ENCODE measurements around the gene FAM174C. TPM values are rescaled to one million over a fixed set of nuclear protein-coding genes. Genes with fewer than 3 reads are reported as not detected.
A peak's percentile ranks its signal among the peaks of the same experiment; 100 is the strongest.

Gene FAM174C
- total and polyA plus RNA-seq, 11 donors = 11.6 to 56.4 (median 23.8) TPM

DNA sequence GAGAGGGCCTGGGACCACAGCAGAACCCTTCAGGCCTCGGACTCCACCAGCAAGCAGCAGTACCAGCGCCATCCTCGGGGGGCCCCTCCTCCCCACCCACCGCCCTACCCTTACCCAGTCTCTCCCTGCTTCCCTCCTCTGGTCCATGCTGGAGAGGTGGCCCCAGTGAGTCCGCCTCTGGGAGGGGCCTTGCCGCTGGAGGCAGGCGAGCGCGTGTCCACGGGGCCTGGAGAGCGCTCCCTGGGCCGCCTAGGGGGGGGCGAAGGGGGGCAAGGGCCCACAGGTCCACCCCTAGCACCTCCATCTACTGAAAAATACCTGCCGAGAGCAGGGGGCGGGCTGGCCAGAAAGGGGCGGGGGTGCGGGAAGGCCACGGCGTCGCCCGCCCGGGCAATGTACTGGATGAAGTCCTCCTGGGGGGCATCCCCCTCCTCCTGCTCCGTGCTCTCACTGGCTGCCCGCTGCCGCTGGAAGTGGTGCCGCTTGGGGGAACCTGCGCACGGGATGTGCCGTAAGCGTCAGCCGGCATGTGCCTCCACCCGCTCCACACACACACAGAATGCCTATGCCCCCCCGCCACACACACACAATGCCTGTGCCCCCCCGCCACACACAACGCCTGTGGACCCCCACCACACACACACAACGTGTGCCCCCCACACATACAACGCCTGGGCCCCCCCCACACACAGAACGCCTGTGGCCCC is 44.4 kb upstream of the FAM174C start:
- 80 to 93% (median 84%) methylated on average over 17 to 38 of the region's 38 CpGs for WGBS, 4 donors
- H3K4me3 ChIP-seq = no peak overlapping the region
- H3K27me3 ChIP-seq = no peaks in the 10 kb centered on the region
- ATAC-seq (no peak), DNase-seq (no peak)
- no peaks in the 10 kb centered on the region for H3K9me3 ChIP-seq
- TF ChIP-seq, protein P1, sequence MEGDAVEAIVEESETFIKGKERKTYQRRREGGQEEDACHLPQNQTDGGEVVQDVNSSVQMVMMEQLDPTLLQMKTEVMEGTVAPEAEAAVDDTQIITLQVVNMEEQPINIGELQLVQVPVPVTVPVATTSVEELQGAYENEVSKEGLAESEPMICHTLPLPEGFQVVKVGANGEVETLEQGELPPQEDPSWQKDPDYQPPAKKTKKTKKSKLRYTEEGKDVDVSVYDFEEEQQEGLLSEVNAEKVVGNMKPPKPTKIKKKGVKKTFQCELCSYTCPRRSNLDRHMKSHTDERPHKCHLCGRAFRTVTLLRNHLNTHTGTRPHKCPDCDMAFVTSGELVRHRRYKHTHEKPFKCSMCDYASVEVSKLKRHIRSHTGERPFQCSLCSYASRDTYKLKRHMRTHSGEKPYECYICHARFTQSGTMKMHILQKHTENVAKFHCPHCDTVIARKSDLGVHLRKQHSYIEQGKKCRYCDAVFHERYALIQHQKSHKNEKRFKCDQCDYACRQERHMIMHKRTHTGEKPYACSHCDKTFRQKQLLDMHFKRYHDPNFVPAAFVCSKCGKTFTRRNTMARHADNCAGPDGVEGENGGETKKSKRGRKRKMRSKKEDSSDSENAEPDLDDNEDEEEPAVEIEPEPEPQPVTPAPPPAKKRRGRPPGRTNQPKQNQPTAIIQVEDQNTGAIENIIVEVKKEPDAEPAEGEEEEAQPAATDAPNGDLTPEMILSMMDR (IDR thresholded peaks at IDR 0.05) = no peak
- no peak for TF ChIP-seq POLR2A (IDR thresholded peaks at IDR 0.05)
- peaks cover 0 to 27% (median 22%) of the 10 kb centered on the region in 9 donors for H3K36me3 ChIP-seq
- intact Hi-C loops (cut with DNase I) = no loop called here
- H3K27ac ChIP-seq = no peak overlapping the region
- peaks cover 0 to 22% (median 13%) of the 10 kb centered on the region in 12 donors for H3K4me1 ChIP-seq

DNA sequence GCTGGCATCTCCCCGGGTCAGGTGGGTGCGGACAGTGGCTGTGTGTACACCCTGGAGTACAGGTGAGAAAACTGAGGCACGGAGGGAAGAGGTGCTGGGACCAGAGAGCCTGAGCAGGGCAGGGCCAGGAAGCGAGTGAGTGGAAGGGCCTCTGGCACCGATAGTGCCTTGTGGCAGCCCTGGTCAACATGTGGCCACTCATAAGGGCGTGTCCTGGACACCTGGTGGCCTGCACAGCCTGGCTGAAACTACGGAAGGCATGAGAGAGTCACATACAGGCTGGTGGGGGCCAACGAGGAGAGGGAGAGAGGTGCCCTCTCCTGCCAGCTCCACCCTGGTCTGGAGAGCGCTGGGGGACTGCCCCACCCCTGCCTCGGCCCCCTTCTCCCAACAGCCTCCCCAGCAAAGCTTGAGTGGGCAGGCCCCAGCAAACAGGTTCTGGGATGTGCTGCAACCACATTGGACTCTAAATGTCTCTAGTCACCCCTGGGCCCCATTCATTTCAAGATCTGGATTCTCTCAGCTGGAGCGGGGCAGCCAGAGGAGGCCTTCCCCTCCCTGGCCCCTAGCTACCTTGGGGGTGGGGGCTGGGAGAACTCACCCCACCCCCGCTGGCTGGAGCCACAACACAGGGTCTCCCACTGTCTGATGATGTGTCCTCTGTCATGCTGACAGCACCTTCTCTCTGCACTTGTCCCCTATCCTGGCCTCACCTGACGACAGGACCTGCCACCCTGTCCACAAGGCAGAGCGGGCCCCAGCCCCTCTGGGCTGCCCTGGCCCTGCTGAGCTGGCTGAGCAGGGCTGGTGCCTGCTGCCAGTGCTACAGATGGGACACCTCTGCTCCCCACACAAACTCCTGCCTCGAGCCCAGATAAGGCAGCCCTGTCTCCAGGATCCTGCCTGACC is 43.3 kb upstream of the FAM174C start:
- Histone ChIP-seq H3K36me3 (peaks cover 0 to 17% (median 13%) of the 10 kb centered on the region in 9 donors), H3K4me3 (no peak overlapping the region), H3K27me3 (peaks cover 0 to 7% (median 0%) of the 10 kb centered on the region in 9 donors), H3K9me3 (no peaks in the 10 kb centered on the region), H3K4me1 (peaks cover 0 to 33% (median 14%) of the 10 kb centered on the region in 12 donors), H3K27ac (peak overlapping the region in 4 of 12 donors; percentile 16 to 49 (median 38))
- intact Hi-C loops (cut with DNase I) = no loop called here
- peak in 3 of 4 donors; percentile 4 to 17 (median 10) for ATAC-seq
- TF ChIP-seq POLR2A (IDR thresholded peaks at IDR 0.05) = no peak
- TF ChIP-seq, protein P1 (IDR thresholded peaks at IDR 0.05) = no peak
- DNase-seq = no peak
- WGBS, 4 donors = 76 to 81% (median 79%) methylated on average over 13 to 15 of the region's 15 CpGs

DNA sequence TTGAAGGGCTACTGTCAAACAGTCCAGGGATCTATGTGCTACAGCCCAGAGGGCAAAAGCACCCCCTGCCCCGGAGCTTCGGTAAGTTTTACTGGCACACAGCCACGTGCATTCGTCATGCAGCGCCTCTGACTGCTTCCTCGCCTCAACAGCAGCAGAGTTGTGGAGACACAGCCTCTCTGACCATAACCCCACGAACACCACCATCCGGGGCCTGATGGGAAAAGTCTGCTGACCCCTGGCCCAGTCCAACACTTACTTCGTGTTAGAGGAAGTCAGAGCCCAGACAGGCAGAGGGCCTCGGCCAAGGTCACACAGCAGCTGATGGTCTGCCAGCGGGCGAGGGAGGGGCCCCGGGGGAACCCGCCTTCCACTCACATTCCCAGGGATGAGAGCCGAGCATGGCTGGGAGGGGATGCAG is 42.7 kb upstream of the FAM174C start:
- WGBS, 4 donors = 41 to 52% (median 48%) methylated on average over 9 to 15 of the region's 15 CpGs
- Histone ChIP-seq H3K4me3 (no peak overlapping the region), H3K27me3 (peaks cover 0 to 12% (median 0%) of the 10 kb centered on the region in 9 donors), H3K4me1 (peaks cover 0 to 39% (median 17%) of the 10 kb centered on the region in 12 donors), H3K27ac (peak overlapping the region in 4 of 12 donors; percentile 16 to 49 (median 38)), H3K9me3 (no peaks in the 10 kb centered on the region), H3K36me3 (peaks cover 0 to 10% (median 6%) of the 10 kb centered on the region in 9 donors)
- peak in 3 of 5 donors; percentile 36 to 66 (median 56) for DNase-seq
- TF ChIP-seq, protein P1 (IDR thresholded peaks at IDR 0.05) = no peak
- no peak for TF ChIP-seq POLR2A (IDR thresholded peaks at IDR 0.05)
- intact Hi-C loops (cut with DNase I) = no loop called here
- peak in 2 of 4 donors; percentile 18 to 22 for ATAC-seq
